HepG2 (cell line): ENCODE results near the gene KCNK7. TPM values are rescaled to one million over a fixed set of nuclear protein-coding genes. Genes with fewer than 3 reads are reported as not detected.

Source experiments
- ATF6 ChIP-seq: sonication (generic); formaldehyde crosslinking; conservative IDR thresholded peaks from 2 replicates; pipeline ENCODE4 v1.4.0; 2020; ENCODE audit warnings: missing genetic modification reagents
- MAF1 ChIP-seq: sonication (generic); formaldehyde crosslinking; IDR thresholded peaks from 2 replicates; pipeline ENCODE4 v1.5.0; 2020; ENCODE audit warnings: missing genetic modification reagents, borderline replicate concordance
- MZF1 ChIP-seq: sonication (generic); formaldehyde crosslinking; IDR thresholded peaks from 2 replicates; pipeline ENCODE4 v1.8.1; 2023; ENCODE audit warnings: mild to moderate bottlenecking, missing genetic modification reagents, borderline replicate concordance
- SAFB2 ChIP-seq: sonication (generic); formaldehyde crosslinking; IDR thresholded peaks from 2 replicates; pipeline ENCODE4 v1.5.1; 2020; ENCODE audit warnings: missing genetic modification reagents, low read depth, mild to moderate bottlenecking, borderline replicate concordance
- SPEN ChIP-seq: sonication (generic); formaldehyde crosslinking; IDR thresholded peaks from 2 replicates; pipeline ENCODE4 v1.5.1; 2020; ENCODE audit warnings: low read depth, mild to moderate bottlenecking, missing genetic modification reagents
- TCF7 ChIP-seq: sonication (generic); IDR thresholded peaks from 2 replicates; pipeline ENCODE4 v1.6.1; 2016; ENCODE audit warnings: antibody characterized with exemption, low read depth
- TGIF2 ChIP-seq: IDR thresholded peaks from 2 replicates; pipeline ENCODE4 v1.6.1; 2016; ENCODE audit warnings: control low read depth, missing compliant biosample characterization
- ZSCAN30 ChIP-seq: sonication (generic); formaldehyde crosslinking; IDR thresholded peaks from 2 replicates; pipeline ENCODE4 v1.5.0; 2020; ENCODE audit warnings: mild to moderate bottlenecking, missing genetic modification reagents
- polyA plus RNA-seq, 8 experiments: library from polyadenylated mRNA; depleted of rRNA in 3 of 8; stranded (reverse) in 7 of 8; unstranded in 1 of 8; fragments of >200 nt; fragmentation: Illumina TruSeq in 4 of 8; extraction: Trizol in 4 of 8; gene quantifications; 2 replicates each; pipeline versions ENCODE4 v1.2.1 to v1.2.3, GENCODE V29; 2011 to 2016; ENCODE audit warnings: low read depth in 4 of 8, missing spikeins in 1 of 8, mixed read lengths in 1 of 8; ENCODE audit not compliant: insufficient read depth in 1 of 8
- total RNA-seq, 5 experiments: library from RNA; depleted of rRNA; stranded (reverse); fragments of >200 nt; fragmentation: Illumina TruSeq; extraction: Trizol; gene quantifications; 2 replicates each; pipeline ENCODE4 v1.2.3, GENCODE V29; 2016; ENCODE audit warnings: low read depth in 1 of 5
- TF ChIP-seq, protein P1 (sequence below): sonication (generic); formaldehyde crosslinking; IDR thresholded peaks from 2 replicates; pipeline ENCODE4 v1.5.1; 2020; ENCODE audit warnings: mild to moderate bottlenecking, missing genetic modification reagents
- TF ChIP-seq, protein P2 (sequence below): sonication (generic); formaldehyde crosslinking; IDR thresholded peaks from 2 replicates; pipeline ENCODE4 v1.5.0; 2020; ENCODE audit warnings: mild to moderate bottlenecking, missing genetic modification reagents, moderate library complexity
- TF ChIP-seq, protein P3 (sequence below): sonication (generic); formaldehyde crosslinking; IDR thresholded peaks from 2 replicates; pipeline ENCODE4 v1.4.0; 2020; ENCODE audit warnings: mild to moderate bottlenecking, missing genetic modification reagents

KCNK7 gene
- total and polyA plus RNA-seq, 2 of the 13 experiments (the other 11 are each of a cell fraction or from before 2014, with no cell fraction given) = 0.11 TPM; not detected in 1

- TF ChIP-seq ATF6 (CRISPR knock-in tag) = no peak; the same call in 1 of the 2 replicates
- 0 out of 2 replicates have a peak, but pooled peaks have one; percentile 11 for TF ChIP-seq MAF1
- TF ChIP-seq, protein P1, sequence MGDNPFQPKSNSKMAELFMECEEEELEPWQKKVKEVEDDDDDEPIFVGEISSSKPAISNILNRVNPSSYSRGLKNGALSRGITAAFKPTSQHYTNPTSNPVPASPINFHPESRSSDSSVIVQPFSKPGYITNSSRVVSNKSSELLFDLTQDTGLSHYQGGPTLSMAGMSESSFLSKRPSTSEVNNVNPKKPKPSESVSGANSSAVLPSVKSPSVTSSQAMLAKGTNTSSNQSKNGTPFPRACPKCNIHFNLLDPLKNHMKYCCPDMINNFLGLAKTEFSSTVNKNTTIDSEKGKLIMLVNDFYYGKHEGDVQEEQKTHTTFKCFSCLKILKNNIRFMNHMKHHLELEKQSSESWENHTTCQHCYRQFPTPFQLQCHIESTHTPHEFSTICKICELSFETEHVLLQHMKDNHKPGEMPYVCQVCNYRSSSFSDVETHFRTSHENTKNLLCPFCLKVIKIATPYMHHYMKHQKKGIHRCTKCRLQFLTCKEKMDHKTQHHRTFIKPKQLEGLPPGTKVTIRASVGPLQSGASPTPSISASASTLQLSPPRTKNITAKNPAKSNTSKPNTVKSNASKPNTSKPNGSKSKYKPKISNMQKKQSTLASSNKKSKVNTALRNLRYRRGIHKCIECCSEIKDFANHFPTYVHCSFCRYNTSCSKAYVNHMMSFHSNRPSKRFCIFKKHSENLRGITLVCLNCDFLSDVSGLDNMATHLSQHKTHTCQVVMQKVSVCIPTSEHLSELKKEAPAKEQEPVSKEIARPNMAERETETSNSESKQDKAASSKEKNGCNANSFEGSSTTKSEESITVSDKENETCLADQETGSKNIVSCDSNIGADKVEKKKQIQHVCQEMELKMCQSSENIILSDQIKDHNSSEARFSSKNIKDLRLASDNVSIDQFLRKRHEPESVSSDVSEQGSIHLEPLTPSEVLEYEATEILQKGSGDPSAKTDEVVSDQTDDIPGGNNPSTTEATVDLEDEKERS (CRISPR knock-in tag) = no peak
- TF ChIP-seq, protein P2, sequence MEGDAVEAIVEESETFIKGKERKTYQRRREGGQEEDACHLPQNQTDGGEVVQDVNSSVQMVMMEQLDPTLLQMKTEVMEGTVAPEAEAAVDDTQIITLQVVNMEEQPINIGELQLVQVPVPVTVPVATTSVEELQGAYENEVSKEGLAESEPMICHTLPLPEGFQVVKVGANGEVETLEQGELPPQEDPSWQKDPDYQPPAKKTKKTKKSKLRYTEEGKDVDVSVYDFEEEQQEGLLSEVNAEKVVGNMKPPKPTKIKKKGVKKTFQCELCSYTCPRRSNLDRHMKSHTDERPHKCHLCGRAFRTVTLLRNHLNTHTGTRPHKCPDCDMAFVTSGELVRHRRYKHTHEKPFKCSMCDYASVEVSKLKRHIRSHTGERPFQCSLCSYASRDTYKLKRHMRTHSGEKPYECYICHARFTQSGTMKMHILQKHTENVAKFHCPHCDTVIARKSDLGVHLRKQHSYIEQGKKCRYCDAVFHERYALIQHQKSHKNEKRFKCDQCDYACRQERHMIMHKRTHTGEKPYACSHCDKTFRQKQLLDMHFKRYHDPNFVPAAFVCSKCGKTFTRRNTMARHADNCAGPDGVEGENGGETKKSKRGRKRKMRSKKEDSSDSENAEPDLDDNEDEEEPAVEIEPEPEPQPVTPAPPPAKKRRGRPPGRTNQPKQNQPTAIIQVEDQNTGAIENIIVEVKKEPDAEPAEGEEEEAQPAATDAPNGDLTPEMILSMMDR (CRISPR knock-in tag) = peak; percentile 93
- no peak; the same call in 1 of the 2 replicates for TF ChIP-seq MZF1
- TF ChIP-seq SPEN (CRISPR knock-in tag) = peak; percentile 92
- TF ChIP-seq, protein P3, sequence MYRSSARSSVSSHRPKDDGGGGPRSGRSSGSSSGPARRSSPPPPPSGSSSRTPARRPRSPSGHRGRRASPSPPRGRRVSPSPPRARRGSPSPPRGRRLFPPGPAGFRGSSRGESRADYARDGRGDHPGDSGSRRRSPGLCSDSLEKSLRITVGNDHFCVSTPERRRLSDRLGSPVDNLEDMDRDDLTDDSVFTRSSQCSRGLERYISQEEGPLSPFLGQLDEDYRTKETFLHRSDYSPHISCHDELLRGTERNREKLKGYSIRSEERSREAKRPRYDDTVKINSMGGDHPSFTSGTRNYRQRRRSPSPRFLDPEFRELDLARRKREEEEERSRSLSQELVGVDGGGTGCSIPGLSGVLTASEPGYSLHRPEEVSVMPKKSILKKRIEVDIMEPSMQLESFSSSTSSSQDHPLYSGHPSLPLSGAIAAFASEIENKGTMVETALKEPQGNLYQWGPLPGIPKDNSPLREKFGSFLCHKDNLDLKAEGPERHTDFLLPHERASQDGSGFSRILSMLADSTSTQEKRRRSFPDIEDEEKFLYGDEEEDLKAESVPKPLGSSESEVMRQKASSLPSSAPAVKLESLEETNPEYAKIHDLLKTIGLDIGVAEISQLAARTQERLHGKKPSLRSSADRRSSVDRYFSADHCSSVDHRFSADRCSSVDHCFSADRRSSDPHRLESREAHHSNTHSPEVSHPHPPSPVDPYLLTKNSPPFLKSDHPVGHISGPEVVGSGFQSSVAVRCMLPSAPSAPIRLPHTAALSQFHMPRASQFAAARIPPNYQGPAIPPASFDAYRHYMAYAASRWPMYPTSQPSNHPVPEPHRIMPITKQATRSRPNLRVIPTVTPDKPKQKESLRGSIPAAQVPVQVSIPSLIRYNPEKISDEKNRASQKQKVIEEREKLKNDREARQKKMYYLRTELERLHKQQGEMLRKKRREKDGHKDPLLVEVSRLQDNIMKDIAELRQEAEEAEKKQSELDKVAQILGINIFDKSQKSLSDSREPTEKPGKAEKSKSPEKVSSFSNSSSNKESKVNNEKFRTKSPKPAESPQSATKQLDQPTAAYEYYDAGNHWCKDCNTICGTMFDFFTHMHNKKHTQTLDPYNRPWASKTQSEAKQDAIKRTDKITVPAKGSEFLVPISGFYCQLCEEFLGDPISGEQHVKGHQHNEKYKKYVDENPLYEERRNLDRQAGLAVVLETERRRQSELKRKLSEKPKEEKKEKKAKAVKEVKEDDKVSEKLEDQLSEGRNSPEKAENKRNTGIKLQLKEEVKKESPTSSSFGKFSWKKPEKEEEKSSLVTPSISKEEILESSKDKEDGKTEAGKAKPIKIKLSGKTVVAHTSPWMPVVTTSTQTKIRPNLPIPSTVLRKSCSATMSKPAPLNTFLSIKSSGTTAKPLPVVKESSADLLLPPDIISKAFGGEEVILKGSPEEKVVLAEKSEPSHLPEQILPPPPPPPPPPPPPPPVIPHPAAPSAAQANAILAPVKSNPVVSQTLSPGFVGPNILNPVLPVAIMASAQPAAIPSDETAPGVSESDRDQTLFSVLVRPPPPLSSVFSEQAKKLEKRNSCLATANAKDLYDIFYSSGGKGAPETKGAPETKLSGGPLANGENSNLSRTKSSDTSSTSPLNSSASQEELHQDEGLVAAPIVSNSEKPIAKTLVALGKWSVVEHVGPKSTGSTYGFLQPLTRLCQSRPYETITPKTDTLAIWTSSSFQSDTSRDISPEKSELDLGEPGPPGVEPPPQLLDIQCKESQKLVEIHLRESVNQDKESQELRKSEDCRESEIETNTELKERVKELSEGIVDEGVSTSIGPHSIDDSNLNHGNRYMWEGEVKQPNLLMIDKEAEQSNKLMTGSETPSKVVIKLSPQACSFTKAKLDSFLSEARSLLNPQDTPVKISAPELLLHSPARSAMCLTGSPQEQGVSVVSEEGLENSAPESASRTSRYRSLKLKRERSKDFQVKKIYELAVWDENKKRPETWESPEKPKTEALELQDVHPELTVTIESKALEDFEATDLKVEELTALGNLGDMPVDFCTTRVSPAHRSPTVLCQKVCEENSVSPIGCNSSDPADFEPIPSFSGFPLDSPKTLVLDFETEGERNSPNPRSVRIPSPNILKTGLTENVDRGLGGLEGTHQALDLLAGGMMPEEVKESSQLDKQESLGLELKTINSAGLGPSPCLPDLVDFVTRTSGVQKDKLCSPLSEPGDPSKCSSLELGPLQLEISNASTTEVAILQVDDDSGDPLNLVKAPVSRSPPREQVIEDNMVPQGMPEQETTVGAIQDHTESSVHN (CRISPR knock-in tag) = no peak; the same call in 1 of the 2 replicates
- peak; percentile 45; the same call in 1 of the 2 replicates for TF ChIP-seq SAFB2
- 0 out of 2 replicates have a peak, but pooled peaks have one; percentile 3 for TF ChIP-seq TGIF2 (CRISPR knock-in tag)
- TF ChIP-seq ZSCAN30 (CRISPR knock-in tag) = no peak
- 0 out of 2 replicates have a peak, but pooled peaks have one; percentile 14 for TF ChIP-seq TCF7
Observed at GRCh38 chr11:65569973-65570918, 25.4 kb downstream of the KCNK7 start, which contains the start of gene ZNRD2 (continued).
